A673 (cell line): ENCODE results near the gene PBX1. TPM values are rescaled to one million over a fixed set of nuclear protein-coding genes. Genes with fewer than 3 reads are reported as not detected.

Experiments used
- BruUV-seq: library from RNA; stranded (reverse); fragments of 400-500 nt; replicated peaks from 2 replicates; lab custom pipeline; 2021; lab: Mats Ljungman, UMichigan
- CTCF ChIA-PET: fragments of 300-600 bp; sonication (Branson Sonifier 250); formaldehyde crosslinking; loops from one replicate; lab custom pipeline; 2022; ENCODE audit warnings: antibody characterized with exemption; lab: Charles Lee
- POLR2A ChIA-PET: fragments of 300-600 bp; sonication (Branson Sonifier 250); formaldehyde crosslinking; loops from one replicate; lab custom pipeline; 2022; ENCODE audit warnings: antibody characterized with exemption; ENCODE audit not compliant: low non-redundant PET; lab: Charles Lee
- DNase-seq: peaks from one replicate; pipeline ENCODE4 v3.0.0-alpha.2; 2015; ENCODE audit warnings: low spot score
- H3K27ac ChIP-seq: fragments of 200-600 bp; sonication (generic); 2 replicates; pipeline ENCODE4 v1.5.1; 2016; ENCODE audit warnings: mixed run types, low read depth, mild to moderate bottlenecking, mixed read lengths, antibody characterized with exemption, low read length; ENCODE audit not compliant: poor library complexity, severe bottlenecking
- H3K27me3 ChIP-seq: fragments of 200-600 bp; sonication (generic); replicated peaks from 2 replicates; pipeline ENCODE4 v1.6.1; 2017; ENCODE audit warnings: mixed run types, low read depth, mild to moderate bottlenecking, mixed read lengths, antibody characterized with exemption, low read length; ENCODE audit not compliant: insufficient read depth, poor library complexity
- H3K36me3 ChIP-seq: fragments of 200-600 bp; sonication (generic); 2 replicates; pipeline ENCODE4 v1.6.1; 2016; ENCODE audit warnings: mixed run types, mild to moderate bottlenecking, mixed read lengths, antibody characterized with exemption, low read length; ENCODE audit not compliant: insufficient read depth, poor library complexity, severe bottlenecking
- H3K4me1 ChIP-seq: fragments of 200-600 bp; sonication (generic); 2 replicates; pipeline ENCODE4 v1.6.1; 2017; ENCODE audit warnings: mixed run types, mild to moderate bottlenecking, mixed read lengths, antibody characterized with exemption, low read length; ENCODE audit not compliant: insufficient read depth, poor library complexity, severe bottlenecking
- H3K4me3 ChIP-seq: fragments of 200-600 bp; sonication (generic); 2 replicates; pipeline ENCODE4 v1.5.1; 2016; ENCODE audit warnings: low read depth, mixed run types, mild to moderate bottlenecking, mixed read lengths, low read length; ENCODE audit not compliant: poor library complexity, severe bottlenecking
- H3K9me3 ChIP-seq: fragments of 200-600 bp; sonication (generic); 2 replicates; pipeline ENCODE4 v1.6.1; 2016; ENCODE audit warnings: mixed run types, low read depth, mild to moderate bottlenecking, mixed read lengths, antibody characterized with exemption, low read length; ENCODE audit not compliant: poor library complexity, severe bottlenecking
- EZH2 ChIP-seq: fragments of 200-600 bp; sonication (generic); IDR thresholded peaks from 2 replicates; pipeline ENCODE4 v1.6.1; 2017; ENCODE audit warnings: borderline replicate concordance, low read depth, mild to moderate bottlenecking, mixed read lengths, antibody characterized with exemption, low read length; ENCODE audit not compliant: poor library complexity, severe bottlenecking
- intact Hi-C: fragments of 100-400 bp; cut with micrococcal nuclease; formaldehyde crosslinking; loops from one replicate; pipeline ENCODE4 v1.10.0; 2022; ENCODE audit not compliant: unreplicated experiment
- total RNA-seq: library from RNA; stranded (reverse); gene quantifications from 2 replicates; pipeline ENCODE4 v1.2.3, GENCODE V29; 2021
- TF ChIP-seq, protein P1 (sequence below): fragments of 300-800, 200-600 bp; sonication (generic); conservative IDR thresholded peaks from 2 replicates; pipeline ENCODE4 v1.5.1; 2017; ENCODE audit warnings: low read depth, mild to moderate bottlenecking, antibody characterized with exemption, low read length, moderate library complexity, mixed read lengths

The PBX1 gene
- total RNA-seq, 1 experiment from 2014 or later = 51.5 TPM

GRCh38 chr1:164755690-164756089 is 196.7 kb downstream of the PBX1 start:
- H3K4me1 ChIP-seq = peaks cover 4% of the 10 kb centered on the region
- intact Hi-C loops = no loop called here
- CTCF ChIA-PET = interaction anchor here (0.6 kb wide), 1 partner anchor 41 kb away, joined by 5 read pairs; no protein-coding TSS in a partner anchor
- H3K27me3 ChIP-seq = no peaks in the 10 kb centered on the region
- no peaks in the 10 kb centered on the region for H3K9me3 ChIP-seq
- H3K36me3 ChIP-seq = no peaks in the 10 kb centered on the region
- no peak overlapping the region for H3K27ac ChIP-seq
- H3K4me3 ChIP-seq = no peak overlapping the region
- TF ChIP-seq, protein P1, sequence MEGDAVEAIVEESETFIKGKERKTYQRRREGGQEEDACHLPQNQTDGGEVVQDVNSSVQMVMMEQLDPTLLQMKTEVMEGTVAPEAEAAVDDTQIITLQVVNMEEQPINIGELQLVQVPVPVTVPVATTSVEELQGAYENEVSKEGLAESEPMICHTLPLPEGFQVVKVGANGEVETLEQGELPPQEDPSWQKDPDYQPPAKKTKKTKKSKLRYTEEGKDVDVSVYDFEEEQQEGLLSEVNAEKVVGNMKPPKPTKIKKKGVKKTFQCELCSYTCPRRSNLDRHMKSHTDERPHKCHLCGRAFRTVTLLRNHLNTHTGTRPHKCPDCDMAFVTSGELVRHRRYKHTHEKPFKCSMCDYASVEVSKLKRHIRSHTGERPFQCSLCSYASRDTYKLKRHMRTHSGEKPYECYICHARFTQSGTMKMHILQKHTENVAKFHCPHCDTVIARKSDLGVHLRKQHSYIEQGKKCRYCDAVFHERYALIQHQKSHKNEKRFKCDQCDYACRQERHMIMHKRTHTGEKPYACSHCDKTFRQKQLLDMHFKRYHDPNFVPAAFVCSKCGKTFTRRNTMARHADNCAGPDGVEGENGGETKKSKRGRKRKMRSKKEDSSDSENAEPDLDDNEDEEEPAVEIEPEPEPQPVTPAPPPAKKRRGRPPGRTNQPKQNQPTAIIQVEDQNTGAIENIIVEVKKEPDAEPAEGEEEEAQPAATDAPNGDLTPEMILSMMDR = no peak
- no peak for TF ChIP-seq EZH2
- POLR2A ChIA-PET = no interaction called here
- no TSS peak for BruUV-seq
- DNase-seq = peak; percentile 33

- Histone ChIP-seq H3K9me3 (no peaks in the 10 kb centered on the region), H3K4me1 (peaks cover 4% of the 10 kb centered on the region), H3K4me3 (no peak overlapping the region), H3K27ac (no peak overlapping the region), H3K27me3 (no peaks in the 10 kb centered on the region), H3K36me3 (no peaks in the 10 kb centered on the region)
- ChIA-PET POLR2A (no interaction called here), CTCF (no interaction called here)
- TF ChIP-seq, protein P1 = no peak
- TF ChIP-seq EZH2 = no peak
- intact Hi-C loops = no loop called here
- DNase-seq = no peak
- no TSS peak for BruUV-seq
These were observed 197.8 kb downstream of the PBX1 start for GRCh38 chr1:164756741-164757140.

- H3K4me1 ChIP-seq = peaks cover 4% of the 10 kb centered on the region
- ChIA-PET POLR2A (interaction anchor here (0.6 kb wide), 1 partner anchor 830 kb away, joined by 3 read pairs; no protein-coding TSS in a partner anchor), CTCF (no interaction called here)
- BruUV-seq = no TSS peak
- H3K9me3 ChIP-seq = no peaks in the 10 kb centered on the region
- no peak for DNase-seq
- no peaks in the 10 kb centered on the region for H3K36me3 ChIP-seq
- H3K27me3 ChIP-seq = no peaks in the 10 kb centered on the region
- intact Hi-C loops = no loop called here
- H3K4me3 ChIP-seq = no peak overlapping the region
- TF ChIP-seq, protein P1 = no peak
- TF ChIP-seq EZH2 = no peak
- no peak overlapping the region for H3K27ac ChIP-seq
These were observed 198.6 kb downstream of the PBX1 start for GRCh38 chr1:164757625-164758024.
